GM21786 (cell line): ENCODE measurements around the gene MARK3.

ENCODE experiments used
- ATAC-seq: cut with Tn5 transposase; IDR thresholded peaks from one replicate; pipeline ENCODE4 v1.9.1; 2021; ENCODE audit not compliant: unreplicated experiment

Gene MARK3

GRCh38 chr14:103533999-103534575 is 148.9 kb downstream of the MARK3 start:
- no peak for ATAC-seq

DNA sequence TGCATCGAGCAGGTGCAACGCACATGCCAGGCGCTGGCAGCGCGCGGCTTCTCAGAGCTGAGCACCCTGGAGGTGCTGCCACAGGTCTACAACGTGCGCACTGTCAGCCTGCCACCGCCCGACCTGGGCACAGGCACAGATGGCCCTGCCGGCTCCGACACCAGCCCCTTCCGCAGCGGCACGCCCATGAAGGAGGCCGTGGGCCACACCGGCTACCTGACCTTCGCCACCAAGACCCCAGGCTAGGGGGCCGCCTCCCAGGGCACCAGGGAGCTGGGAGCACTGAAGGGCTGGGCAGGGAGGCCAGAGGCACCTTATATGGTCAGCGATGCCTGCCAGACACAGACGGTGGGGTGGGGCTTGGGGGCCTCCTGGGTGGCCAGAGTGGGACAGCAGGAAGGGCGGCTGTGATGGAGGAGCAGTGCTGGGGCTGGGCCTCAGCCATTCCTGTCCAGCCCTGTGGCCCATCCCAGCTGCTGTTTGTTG is 149.4 kb downstream of the MARK3 start:
- ATAC-seq: no peak

- ATAC-seq: no peak
These were observed 150.1 kb downstream of the MARK3 start for GRCh38 chr14:103535081-103535890.

GRCh38 chr14:103535891-103536565 is 150.8 kb downstream of the MARK3 start:
- no peak for ATAC-seq

GRCh38 chr14:103536693-103537092 is 151.5 kb downstream of the MARK3 start:
- no peak for ATAC-seq

GRCh38 chr14:103537175-103537990 is 152.2 kb downstream of the MARK3 start:
- ATAC-seq: no peak

- ATAC-seq: no peak
These were observed 153.3 kb downstream of the MARK3 start for GRCh38 chr14:103538291-103539055.

DNA sequence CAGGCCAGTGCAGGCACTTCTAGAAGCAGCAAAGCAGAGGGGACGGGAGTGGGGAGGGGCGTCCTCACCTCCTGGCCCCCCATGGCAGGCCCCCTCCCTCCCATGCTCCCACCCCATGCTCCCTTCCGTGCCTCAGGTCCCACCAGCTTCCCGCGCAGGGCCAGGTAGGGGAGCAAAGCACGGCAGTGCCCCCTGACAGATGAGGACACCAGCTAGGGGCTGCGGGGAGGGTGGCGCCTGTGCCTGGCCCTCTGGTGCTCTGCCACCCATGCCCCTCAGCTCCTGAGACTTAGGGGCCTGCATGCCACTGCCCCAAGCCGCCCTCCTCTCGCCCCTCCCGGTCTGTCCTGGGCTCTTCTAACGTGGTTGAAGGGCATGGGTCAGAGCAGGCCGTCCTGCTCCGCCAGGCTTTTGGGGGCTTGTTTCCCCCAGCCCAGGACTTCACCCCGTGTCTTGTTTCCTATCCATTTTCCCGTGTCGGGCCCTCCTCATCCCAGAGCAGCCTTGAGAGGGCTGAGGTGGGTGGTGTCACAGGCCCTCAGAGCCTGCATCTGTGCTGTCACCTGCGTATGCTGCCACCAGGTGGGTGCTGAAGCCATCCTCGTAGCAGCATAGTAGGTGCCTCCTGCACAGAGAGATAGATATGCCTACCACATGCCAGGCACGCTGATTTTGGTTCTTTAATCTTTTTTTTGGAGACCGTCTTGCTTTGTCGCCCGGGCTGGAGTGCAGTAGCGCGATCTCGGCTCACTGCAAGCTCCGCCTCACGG is 154.0 kb downstream of the MARK3 start:
- ATAC-seq: no peak

- no peak for ATAC-seq
These were observed 155.8 kb downstream of the MARK3 start for GRCh38 chr14:103540821-103541708.

- ATAC-seq: no peak
These were observed 156.7 kb downstream of the MARK3 start for GRCh38 chr14:103541709-103542604.

DNA sequence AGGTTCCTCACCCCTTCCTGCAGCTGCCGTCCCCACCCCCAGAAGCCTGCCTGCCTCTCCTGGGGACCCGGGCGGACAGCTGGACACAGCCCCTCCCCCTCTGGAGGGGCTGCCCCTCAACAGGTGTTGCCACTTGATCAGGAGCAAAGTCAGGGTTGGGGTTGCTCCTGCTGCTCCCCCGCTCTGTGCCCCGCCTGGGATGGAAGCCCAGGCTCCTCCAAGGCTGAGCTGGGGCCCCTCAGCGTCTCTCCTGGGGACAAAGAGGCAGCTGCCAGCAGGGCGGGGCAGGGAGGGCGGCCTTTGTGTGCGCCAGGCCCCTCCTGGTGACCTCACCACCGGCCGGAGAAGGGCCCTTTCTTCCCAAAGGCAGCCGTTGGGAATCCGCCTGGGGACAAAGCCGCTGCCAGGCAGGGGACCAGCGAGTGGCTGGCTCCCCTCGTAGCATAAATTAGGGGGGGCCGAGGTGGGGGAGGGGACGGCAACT is 157.4 kb downstream of the MARK3 start:
- no peak for ATAC-seq

- ATAC-seq: no peak
These were observed 157.9 kb downstream of the MARK3 start for GRCh38 chr14:103543140-103543539.

DNA sequence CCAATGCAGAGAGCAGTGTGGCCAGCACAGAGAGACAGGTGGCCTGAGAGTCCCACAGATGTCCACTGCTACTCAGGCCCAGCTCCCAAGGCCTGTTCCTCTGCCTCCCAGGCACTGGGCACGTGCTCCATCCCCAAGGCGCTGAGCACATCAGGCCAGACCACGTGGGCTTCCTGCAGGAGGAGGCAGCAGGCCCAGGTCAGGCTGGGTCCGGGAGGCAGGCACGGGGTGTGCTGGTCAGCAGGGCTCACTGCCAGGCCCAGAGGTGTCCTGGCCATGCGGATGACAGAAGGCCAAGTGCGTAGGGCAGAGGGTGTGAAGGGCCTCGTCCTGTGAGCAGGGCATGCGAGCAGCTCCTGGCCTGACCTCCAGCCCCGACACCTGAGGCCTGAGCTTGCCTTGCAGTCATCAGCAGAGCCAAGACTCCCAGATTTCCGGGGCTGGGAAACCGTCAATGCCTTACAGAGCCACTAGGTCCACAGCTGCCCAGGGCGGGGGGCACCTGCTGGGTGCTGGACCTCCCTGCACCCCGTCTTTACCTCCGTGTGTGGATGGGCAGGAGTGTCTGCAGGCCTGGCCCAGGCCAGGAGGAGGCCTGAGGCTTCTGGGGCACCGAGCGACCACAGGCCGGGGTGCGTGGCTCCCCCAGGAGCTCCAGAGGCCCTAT is 158.6 kb downstream of the MARK3 start:
- ATAC-seq: no peak

GRCh38 chr14:103544388-103545218 is 159.4 kb downstream of the MARK3 start:
- ATAC-seq: no peak

GRCh38 chr14:103545219-103545914 is 160.2 kb downstream of the MARK3 start:
- ATAC-seq: no peak
